ENCODE measurements around the gene APOO.

APOO gene

DNA sequence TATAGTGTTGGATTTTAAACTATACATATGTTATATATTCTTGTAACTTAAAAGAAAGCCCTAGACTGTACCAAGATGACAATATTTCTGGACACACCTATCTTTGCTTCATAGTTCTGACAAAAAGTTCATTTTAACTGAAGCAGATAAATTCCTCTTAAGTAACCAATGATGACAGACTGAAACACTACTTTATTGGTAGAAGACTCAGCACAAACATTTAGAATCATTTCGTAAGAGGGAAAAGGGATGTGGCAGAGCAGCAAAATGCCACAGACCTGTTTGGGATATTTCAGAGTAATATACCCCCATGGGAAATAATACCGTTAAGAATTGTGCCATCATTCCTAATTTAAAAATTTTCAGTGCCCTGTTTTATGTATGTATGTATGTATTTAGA, 56.2 kb downstream of the APOO start:
- TF ChIP-seq, protein P1, sequence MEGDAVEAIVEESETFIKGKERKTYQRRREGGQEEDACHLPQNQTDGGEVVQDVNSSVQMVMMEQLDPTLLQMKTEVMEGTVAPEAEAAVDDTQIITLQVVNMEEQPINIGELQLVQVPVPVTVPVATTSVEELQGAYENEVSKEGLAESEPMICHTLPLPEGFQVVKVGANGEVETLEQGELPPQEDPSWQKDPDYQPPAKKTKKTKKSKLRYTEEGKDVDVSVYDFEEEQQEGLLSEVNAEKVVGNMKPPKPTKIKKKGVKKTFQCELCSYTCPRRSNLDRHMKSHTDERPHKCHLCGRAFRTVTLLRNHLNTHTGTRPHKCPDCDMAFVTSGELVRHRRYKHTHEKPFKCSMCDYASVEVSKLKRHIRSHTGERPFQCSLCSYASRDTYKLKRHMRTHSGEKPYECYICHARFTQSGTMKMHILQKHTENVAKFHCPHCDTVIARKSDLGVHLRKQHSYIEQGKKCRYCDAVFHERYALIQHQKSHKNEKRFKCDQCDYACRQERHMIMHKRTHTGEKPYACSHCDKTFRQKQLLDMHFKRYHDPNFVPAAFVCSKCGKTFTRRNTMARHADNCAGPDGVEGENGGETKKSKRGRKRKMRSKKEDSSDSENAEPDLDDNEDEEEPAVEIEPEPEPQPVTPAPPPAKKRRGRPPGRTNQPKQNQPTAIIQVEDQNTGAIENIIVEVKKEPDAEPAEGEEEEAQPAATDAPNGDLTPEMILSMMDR (conservative IDR thresholded peaks at IDR 0.05; ENCODE audit: low read depth, low read length), result no peak
- DNase-seq (ENCODE audit: low read depth), result no peak
- H3K4me3 ChIP-seq (ENCODE audit: low read length), result no peak overlapping the region

DNA sequence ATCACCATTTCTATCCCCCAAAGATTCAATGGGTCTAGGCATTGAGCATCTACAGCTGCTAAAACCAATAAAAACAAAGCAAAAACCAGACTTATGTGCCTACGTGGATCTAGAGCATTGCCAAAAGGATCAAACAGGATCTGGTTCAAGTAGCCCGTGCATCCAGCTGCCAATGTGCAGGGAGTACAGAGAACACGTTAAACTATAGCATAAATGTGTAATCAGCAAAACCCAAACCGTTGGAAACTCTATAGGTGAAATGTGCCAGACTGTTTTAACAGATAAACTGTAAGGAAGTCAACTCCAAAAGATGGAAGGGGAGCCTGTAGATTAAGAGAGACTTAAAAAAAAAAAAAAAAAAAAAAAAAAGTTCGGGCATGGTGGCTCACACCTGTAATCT, 58.5 kb downstream of the APOO start:
- no peak for DNase-seq (ENCODE audit: low read depth)
- TF ChIP-seq, protein P1 (conservative IDR thresholded peaks at IDR 0.05; ENCODE audit: low read depth, low read length), result no peak

DNA sequence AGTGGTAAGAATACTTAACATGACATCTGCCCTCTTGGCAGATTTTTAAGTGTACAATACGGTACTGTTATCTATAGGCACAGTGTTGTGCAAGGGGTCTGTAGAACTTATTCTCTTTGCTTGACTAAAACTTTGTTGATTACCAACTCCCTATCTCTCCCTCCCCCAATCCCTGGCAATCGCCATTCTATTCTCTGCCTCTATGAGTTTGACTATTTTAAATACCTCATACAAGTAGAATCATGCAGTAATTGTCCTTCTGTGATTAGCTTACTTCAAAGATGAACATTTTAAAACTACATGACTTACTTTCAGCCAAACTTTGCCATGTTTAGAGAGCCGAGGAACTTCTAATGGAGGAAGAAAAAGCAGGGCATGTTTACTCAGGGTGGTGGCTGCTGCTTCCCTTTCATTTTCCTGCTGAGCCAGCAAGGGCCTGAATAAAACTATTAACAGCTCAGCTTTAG, 62.4 kb downstream of the APOO start:
- DNase-seq (ENCODE audit: low read depth), result no peak
- H3K4me3 ChIP-seq (ENCODE audit: low read length), result no peak overlapping the region

More for the DNA sequence above, 58.5 kb downstream of the APOO start:
- H3K4me3 ChIP-seq (ENCODE audit: low read length), result no peak overlapping the region

DNA sequence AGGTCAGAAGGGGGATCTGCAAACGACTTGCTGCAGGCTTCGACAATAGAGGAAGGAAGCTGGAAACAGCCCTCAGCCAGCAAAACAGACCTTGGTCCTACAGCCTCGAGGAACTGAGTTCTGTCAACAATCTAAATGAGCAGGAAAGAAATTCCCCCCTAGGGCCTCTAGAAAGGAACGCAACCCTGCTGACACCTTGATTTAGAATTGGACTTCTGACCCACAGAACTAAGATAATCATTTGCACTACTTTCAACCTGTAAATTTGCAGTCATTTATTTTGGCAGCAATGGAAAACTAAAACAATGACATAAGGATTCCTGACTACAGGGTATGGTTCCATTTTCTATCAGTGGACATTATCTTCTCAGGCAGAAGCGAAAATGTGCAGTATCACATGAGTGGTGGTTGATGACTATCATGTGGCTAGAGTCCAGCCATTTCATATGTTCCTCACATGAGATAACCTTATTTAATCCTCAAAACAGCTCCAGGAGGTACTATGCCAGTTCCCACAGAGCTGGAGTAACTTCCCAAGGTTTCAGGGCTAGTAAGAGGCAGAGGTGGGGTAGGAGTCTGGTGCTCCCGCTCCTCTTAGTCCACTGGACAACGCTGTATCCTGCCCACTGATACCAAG, 63.1 kb downstream of the APOO start:
- TF ChIP-seq, protein P1 (conservative IDR thresholded peaks at IDR 0.05; ENCODE audit: low read depth, low read length), result no peak
- no peak for DNase-seq (ENCODE audit: low read depth)
- H3K4me3 ChIP-seq (ENCODE audit: low read length), result no peak overlapping the region

More for the DNA sequence above, 62.4 kb downstream of the APOO start:
- TF ChIP-seq, protein P1 (conservative IDR thresholded peaks at IDR 0.05; ENCODE audit: low read depth, low read length), result no peak

DNA sequence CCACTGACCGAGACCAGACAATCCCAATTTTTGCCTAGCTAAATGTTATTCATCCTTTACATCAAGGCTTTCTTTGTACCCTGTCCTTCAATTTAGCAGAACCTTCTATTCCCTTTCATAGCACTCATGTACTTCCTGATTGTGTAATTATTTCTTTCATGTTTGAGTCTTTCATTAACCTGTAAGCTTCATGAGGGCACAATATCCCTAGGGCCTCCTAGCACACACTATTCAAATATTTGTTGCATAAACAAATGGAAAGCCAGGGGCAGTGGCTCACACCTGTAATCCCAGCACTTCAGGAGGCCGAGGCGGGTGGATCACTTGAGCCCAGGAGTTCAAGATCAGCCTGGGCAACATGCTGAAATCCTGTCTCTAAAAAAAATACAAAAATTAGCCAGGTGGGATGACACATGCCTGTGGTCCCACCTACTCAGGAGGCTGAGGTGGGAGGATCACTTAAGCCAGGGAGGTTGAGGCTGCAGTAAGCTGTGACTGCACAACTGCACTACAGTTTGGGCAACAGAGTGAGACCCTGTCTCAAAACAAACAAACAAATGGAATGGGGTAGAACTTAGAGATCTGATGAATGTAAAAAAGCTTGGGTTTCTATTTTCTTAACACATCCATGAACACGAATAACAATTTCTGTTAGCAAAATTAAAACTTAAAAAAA, 65.8 kb downstream of the APOO start:
- TF ChIP-seq, protein P1 (conservative IDR thresholded peaks at IDR 0.05; ENCODE audit: low read depth, low read length), result no peak
- no peak for DNase-seq (ENCODE audit: low read depth)

DNA sequence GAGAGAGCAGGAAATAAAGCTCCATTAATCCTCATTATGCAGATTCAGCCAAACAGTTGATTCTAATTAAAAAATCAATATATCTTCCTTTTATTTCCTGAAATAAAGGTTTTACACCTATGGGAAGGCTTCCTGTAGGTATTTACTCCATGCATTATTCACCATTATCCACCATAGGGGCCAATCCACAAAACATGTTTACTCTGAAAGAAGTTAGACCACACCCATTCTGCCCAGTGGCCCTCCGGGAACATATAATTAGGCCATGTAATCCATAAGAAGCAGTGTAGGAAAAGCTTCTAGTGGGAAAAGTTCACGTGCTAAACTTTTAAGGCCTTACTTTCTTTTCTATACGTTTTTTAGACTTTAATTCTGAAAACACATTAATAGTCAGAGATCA, 67.1 kb downstream of the APOO start:
- TF ChIP-seq, protein P1 (conservative IDR thresholded peaks at IDR 0.05; ENCODE audit: low read depth, low read length), result no peak
- DNase-seq (ENCODE audit: low read depth), result no peak
- no peak overlapping the region for H3K4me3 ChIP-seq (ENCODE audit: low read length)

More for the DNA sequence above, 65.8 kb downstream of the APOO start:
- H3K4me3 ChIP-seq (ENCODE audit: low read length), result no peak overlapping the region

DNA sequence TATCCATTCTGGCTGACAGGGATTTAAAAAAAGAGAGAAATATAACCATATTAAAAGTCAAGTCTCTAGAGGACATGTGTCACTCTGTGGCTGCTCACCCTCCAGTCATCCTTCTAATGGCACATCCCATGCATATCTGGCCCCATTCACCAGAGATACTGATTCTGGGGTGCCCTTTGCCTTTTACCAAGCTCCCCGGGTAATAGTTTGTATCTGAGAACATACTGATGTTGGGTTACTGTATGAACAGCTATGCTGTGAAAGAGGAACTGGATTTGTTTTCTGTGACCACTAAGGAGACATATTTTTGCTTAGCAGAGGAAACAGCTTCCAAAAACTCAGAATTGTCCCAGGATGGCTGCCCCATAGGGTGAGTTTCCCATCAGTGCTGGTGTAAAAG, 68.8 kb downstream of the APOO start:
- DNase-seq (ENCODE audit: low read depth), result no peak
- H3K4me3 ChIP-seq (ENCODE audit: low read length), result no peak overlapping the region
- TF ChIP-seq, protein P1 (conservative IDR thresholded peaks at IDR 0.05; ENCODE audit: low read depth, low read length), result no peak

Data from retinal pigment epithelial cell (primary cell).